Measurements from ENCODE around the gene CFAP73. TPM values are rescaled to one million over a fixed set of nuclear protein-coding genes. Genes with fewer than 3 reads are reported as not detected.
A peak's percentile ranks its signal among the peaks of the same experiment; 100 is the strongest.

Gene CFAP73
- total and polyA plus RNA-seq, 10 of the 15 experiments (the other 5 are each of a cell fraction or from before 2014, with no cell fraction given): 0.18 TPM; not detected in 9

DNA sequence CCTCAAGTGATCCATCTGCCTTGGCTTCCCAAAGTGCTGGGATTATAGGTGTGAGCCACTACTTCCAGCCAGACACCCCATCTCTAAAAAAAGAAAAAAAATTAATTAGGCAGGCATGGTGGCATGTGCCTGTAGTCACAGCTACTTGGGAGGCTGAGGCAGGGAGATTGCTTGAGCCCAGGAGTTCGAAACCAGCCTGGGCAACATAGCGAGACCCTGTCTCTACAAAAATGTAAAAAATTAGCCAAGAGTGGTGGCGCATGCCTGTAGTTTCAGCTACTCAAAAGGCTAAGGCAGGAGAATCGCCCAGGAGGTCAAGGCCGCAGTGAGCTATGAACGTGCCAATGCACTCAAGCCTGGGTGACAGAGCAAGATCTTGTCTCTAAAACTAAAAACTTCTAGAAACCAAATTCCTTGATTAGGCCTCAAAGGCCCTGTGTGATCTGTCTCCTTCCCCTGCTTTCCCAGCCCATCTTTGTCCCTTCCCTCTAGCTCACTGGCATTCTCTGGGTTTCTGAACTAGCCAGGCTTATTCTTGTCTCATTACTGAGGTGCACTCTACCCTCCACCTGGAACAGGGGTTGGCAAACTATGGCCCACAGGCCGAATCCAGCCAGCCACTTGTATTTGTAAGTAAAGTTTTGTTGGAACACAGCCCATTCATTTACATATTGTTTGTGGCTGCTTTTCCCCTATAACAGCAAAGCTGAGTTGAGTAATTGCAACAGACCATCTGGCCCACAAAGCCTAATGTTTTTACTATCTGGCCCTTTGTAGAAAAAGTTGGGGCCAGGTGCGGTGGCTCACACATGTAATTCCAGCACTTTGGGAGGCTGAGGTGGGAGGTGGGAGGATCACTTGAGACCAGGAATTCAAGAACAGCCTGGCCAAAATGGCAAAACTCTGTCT, 54.6 kb downstream of the CFAP73 start (continued):
- TF ChIP-seq, protein P1, sequence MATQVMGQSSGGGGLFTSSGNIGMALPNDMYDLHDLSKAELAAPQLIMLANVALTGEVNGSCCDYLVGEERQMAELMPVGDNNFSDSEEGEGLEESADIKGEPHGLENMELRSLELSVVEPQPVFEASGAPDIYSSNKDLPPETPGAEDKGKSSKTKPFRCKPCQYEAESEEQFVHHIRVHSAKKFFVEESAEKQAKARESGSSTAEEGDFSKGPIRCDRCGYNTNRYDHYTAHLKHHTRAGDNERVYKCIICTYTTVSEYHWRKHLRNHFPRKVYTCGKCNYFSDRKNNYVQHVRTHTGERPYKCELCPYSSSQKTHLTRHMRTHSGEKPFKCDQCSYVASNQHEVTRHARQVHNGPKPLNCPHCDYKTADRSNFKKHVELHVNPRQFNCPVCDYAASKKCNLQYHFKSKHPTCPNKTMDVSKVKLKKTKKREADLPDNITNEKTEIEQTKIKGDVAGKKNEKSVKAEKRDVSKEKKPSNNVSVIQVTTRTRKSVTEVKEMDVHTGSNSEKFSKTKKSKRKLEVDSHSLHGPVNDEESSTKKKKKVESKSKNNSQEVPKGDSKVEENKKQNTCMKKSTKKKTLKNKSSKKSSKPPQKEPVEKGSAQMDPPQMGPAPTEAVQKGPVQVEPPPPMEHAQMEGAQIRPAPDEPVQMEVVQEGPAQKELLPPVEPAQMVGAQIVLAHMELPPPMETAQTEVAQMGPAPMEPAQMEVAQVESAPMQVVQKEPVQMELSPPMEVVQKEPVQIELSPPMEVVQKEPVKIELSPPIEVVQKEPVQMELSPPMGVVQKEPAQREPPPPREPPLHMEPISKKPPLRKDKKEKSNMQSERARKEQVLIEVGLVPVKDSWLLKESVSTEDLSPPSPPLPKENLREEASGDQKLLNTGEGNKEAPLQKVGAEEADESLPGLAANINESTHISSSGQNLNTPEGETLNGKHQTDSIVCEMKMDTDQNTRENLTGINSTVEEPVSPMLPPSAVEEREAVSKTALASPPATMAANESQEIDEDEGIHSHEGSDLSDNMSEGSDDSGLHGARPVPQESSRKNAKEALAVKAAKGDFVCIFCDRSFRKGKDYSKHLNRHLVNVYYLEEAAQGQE (IDR thresholded peaks at IDR 0.05; ENCODE audit: low read depth, low read length): no peak
- TF ChIP-seq, protein P2, sequence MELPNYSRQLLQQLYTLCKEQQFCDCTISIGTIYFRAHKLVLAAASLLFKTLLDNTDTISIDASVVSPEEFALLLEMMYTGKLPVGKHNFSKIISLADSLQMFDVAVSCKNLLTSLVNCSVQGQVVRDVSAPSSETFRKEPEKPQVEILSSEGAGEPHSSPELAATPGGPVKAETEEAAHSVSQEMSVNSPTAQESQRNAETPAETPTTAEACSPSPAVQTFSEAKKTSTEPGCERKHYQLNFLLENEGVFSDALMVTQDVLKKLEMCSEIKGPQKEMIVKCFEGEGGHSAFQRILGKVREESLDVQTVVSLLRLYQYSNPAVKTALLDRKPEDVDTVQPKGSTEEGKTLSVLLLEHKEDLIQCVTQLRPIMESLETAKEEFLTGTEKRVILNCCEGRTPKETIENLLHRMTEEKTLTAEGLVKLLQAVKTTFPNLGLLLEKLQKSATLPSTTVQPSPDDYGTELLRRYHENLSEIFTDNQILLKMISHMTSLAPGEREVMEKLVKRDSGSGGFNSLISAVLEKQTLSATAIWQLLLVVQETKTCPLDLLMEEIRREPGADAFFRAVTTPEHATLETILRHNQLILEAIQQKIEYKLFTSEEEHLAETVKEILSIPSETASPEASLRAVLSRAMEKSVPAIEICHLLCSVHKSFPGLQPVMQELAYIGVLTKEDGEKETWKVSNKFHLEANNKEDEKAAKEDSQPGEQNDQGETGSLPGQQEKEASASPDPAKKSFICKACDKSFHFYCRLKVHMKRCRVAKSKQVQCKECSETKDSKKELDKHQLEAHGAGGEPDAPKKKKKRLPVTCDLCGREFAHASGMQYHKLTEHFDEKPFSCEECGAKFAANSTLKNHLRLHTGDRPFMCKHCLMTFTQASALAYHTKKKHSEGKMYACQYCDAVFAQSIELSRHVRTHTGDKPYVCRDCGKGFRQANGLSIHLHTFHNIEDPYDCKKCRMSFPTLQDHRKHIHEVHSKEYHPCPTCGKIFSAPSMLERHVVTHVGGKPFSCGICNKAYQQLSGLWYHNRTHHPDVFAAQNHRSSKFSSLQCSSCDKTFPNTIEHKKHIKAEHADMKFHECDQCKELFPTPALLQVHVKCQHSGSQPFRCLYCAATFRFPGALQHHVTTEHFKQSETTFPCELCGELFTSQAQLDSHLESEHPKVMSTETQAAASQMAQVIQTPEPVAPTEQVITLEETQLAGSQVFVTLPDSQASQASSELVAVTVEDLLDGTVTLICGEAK (IDR thresholded peaks at IDR 0.05; ENCODE audit: borderline replicate concordance): peak; percentile 83
- TF ChIP-seq BRCA1 (IDR thresholded peaks at IDR 0.05; ENCODE audit: low read depth, low read length) (no peak), BHLHE40 (IDR thresholded peaks at IDR 0.05; ENCODE audit: borderline replicate concordance in 1 of 2, low read depth in 2 of 2, low read length in 1 of 2) (peak in 1 of 2 experiments; percentile 11; a peak in 1 of 4 replicates), EED (IDR thresholded peaks at IDR 0.05; ENCODE audit: low read depth) (0 out of 2 replicates have a peak, but pooled peaks have one; percentile 54), RFX5 (IDR thresholded peaks at IDR 0.05; ENCODE audit: low read depth, low read length) (no peak), KLF5 (IDR thresholded peaks at IDR 0.05; ENCODE audit: partially characterized antibody) (no peak), TCF3 (IDR thresholded peaks at IDR 0.05; ENCODE audit: borderline replicate concordance, insufficient read depth, low read depth, low read length) (peak; percentile 40; the same call in 1 of the 2 replicates), TCF12 (IDR thresholded peaks at IDR 0.05; ENCODE audit: low read depth, low read length) (0 out of 2 replicates have a peak, but pooled peaks have one; percentile 50), TBL1XR1 (IDR thresholded peaks at IDR 0.05; ENCODE audit: low read depth, low read length) (no peak), SUPT20H (IDR thresholded peaks at IDR 0.05; ENCODE audit: borderline replicate concordance, control insufficient read depth, low read depth, low read length) (no peak), RUNX3 (IDR thresholded peaks at IDR 0.05; ENCODE audit: low read length) (peak; percentile 69), DPF2 (IDR thresholded peaks at IDR 0.05) (no peak)
- TF ChIP-seq, protein P3, sequence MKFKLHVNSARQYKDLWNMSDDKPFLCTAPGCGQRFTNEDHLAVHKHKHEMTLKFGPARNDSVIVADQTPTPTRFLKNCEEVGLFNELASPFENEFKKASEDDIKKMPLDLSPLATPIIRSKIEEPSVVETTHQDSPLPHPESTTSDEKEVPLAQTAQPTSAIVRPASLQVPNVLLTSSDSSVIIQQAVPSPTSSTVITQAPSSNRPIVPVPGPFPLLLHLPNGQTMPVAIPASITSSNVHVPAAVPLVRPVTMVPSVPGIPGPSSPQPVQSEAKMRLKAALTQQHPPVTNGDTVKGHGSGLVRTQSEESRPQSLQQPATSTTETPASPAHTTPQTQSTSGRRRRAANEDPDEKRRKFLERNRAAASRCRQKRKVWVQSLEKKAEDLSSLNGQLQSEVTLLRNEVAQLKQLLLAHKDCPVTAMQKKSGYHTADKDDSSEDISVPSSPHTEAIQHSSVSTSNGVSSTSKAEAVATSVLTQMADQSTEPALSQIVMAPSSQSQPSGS (IDR thresholded peaks at IDR 0.05; ENCODE audit: low read length): peak; percentile 33; the same call in 1 of the 2 replicates
- TF ChIP-seq, protein P4, sequence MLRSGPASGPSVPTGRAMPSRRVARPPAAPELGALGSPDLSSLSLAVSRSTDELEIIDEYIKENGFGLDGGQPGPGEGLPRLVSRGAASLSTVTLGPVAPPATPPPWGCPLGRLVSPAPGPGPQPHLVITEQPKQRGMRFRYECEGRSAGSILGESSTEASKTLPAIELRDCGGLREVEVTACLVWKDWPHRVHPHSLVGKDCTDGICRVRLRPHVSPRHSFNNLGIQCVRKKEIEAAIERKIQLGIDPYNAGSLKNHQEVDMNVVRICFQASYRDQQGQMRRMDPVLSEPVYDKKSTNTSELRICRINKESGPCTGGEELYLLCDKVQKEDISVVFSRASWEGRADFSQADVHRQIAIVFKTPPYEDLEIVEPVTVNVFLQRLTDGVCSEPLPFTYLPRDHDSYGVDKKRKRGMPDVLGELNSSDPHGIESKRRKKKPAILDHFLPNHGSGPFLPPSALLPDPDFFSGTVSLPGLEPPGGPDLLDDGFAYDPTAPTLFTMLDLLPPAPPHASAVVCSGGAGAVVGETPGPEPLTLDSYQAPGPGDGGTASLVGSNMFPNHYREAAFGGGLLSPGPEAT (IDR thresholded peaks at IDR 0.05; ENCODE audit: low read depth): no peak
- TF ChIP-seq, protein P5, sequence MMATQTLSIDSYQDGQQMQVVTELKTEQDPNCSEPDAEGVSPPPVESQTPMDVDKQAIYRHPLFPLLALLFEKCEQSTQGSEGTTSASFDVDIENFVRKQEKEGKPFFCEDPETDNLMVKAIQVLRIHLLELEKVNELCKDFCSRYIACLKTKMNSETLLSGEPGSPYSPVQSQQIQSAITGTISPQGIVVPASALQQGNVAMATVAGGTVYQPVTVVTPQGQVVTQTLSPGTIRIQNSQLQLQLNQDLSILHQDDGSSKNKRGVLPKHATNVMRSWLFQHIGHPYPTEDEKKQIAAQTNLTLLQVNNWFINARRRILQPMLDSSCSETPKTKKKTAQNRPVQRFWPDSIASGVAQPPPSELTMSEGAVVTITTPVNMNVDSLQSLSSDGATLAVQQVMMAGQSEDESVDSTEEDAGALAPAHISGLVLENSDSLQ (IDR thresholded peaks at IDR 0.05): no peak
